Ecto neural progenitor cell (in vitro differentiated cells): Measurements from ENCODE around the gene SPATA4.
"Not testable (repeated sequence)": the region's sequence is repeated elsewhere in the genome, so short reads cannot be mapped to it uniquely, and the experiment has no call there.

Experiments used
- DNase-seq: peaks from one replicate; pipeline ENCODE4 v3.0.0-alpha.2; 2018; ENCODE audit warnings: low spot score

SPATA4 gene

DNA sequence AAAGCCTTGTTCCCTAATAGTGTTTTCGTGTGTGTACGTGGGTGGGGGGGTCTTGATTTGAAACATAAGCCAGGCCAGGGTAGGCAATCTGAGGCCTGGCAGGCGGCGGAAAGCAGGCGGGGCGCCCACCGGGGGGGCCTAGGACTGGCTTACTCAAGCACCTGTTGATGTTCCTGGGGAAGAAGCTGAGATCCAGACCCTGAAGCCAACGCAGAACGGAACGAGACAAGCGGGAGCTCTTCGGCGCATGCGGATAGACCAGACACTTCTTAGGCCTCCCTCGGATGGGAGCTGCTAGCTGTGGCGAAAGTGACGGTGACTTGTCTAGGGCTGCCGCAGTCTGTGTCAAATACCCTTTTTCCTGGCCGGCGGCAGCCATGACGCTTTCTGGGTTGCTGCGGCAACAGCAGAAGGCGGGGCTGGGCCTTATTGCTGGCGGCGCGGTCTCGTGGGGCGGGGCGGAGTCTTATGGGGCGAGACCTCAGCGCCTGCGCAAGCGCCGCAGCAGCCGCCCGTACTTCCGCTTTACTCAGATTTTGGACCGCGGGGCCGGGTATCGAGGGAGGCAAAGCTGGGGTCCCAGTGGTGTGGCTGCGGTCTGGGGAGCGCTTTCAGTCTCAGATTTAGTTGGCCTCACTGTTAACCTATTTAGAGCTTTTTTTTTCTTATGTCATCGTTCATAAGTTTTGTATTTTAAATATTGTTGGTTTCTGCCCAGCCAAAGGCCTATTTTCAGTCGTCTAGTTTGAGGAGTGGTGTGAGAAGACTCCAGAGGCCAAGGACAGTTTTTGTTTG is at the start of gene SPATA4:
Gene SPATA4 (minus strand): TSS at position 402 of the 795 bp plus-strand sequence. CDS start 23 bp downstream, at position 379.
- DNase-seq = peak; percentile 95

DNA sequence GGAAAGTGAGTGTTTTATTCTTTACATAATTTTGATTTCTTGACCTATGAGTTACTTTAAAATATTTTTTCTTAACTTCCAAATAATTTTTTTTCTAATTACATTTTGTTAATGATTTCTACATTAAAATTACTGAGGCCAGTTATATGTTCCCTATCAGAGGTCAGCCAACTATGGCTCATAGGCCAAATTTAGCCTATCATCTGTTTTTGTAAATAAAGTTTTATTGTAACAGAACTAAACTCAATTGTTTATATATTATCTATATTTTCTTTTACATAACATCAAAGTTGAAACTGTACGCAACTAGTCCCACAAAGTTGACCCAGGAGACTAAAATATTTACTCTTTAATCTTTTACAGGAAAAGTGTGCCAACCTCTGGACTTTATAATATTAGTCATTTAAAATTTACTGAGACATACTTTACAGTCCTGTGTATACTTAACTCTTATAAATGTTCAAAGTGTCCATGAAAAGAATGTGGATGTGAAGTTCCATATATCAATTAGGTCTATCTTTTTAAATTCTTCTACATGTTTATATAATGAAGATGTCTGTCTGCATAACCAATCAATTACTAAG is 47.5 kb upstream of the SPATA4 start:
- no peak for DNase-seq

DNA sequence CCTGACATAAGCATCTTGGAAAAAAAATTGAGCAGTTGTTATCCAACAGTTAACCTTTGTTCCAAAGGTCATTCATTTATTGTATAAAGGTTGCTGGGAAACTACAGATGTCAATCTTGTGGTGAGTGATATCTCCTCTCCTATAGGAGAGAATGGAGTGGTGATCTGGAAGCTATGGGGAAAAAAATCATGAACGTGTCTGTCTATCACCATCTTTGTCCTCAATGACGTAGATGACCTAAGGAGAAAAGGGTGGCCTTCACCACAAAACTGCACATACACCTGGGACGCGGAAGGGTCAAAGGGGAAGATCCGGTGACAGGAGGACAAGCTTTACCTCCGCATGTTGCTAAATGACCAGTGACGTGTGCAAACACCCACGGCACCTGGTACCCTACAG is 46.3 kb upstream of the SPATA4 start:
- DNase-seq = no peak

DNA sequence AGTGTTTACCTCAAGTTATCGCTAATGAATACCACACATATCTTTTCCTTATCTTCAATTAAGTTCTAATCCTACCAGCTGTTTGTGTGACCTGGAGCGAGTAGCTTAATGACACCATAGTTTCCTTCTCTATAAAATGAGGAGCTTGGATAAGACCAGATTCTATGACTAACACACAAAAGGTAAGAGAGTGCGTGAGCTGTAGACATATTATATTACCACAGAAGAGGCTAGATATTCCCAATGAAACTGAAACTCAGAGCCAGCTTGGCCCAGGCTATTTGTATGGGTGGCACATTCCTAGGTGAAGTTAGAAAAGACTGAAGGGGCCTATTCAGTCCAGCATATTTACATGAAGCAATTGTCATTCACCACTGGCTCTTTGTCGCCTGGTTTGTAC is 43.4 kb upstream of the SPATA4 start:
- DNase-seq = no peak

DNA sequence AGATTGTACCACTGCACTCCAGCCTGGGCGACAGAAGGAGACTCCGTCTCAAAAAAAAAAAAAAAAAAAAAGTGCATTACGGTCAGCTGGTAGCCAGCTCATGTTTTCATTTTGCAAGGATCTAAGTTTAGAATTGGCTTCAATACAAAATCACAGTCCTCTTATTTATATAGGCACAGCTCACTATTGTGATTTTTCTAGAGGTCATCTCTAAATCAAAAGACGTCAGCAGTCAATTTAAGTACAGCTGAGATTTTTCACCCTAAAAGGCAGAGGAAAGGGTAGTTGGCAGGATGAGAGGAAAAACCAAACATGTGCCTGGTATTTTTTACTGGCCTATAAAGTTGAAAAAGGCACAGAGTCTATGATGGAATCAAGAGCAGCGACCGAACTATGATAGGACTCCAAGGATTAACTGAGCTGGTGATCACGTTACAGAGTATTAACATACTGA is 42.8 kb upstream of the SPATA4 start:
- DNase-seq = no peak

DNA sequence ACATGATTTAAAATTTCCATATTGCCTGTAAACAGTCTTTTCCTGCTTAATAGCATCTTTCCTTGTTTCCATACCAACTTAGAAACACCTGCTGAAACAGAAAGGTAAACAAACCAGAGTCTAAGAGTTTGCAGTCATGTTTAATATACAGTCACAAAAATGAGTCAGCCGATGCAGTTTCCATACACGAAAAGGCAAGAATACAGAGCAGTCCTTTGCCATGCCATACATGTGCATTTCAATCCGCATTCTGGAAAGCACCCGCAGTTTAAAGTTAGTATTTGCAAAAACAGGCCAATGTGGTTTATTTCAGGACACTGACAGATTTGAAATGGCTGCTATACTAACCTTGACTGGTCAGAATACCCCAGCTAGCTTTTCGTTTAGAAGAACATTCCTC is 41.6 kb upstream of the SPATA4 start:
- DNase-seq = no peak

DNA sequence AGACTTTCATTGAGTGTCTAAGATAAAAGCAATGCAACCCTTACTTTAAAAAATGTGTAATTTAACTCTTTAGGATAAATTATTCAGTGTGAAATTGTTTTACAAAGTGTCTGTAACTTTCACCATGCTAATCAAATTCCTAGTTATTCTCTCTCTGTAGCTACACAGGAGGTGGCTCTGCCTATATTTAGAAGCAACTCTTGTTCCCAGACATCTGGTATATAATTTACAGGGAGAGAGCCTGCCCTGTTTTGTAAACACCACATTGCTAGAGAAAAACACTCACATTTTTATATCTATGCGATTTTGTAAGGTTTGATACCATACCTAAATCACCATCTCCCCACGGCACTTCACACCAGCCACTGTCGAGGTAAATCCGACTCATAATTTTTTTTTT is 35.5 kb upstream of the SPATA4 start:
- no peak for DNase-seq

DNA sequence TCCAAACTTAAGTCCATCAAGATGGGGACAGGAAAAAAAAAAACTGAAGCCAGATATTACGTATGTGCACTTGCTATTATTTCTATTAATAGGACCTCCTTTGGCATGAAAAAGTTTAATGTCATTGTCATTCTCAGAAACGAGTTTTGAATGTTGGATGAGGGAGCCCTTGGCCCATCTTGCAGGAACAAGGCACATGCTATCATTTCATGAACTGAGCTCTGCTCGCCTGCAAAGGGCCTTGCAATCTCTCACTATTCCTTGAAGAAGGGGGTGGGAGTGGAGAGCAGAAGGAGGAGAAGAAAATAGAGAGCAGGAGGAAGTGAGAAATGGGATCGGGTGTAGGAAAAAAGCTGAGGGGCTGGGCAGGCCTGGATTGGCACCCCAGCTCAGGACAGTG is 34.3 kb upstream of the SPATA4 start:
- no peak for DNase-seq

DNA sequence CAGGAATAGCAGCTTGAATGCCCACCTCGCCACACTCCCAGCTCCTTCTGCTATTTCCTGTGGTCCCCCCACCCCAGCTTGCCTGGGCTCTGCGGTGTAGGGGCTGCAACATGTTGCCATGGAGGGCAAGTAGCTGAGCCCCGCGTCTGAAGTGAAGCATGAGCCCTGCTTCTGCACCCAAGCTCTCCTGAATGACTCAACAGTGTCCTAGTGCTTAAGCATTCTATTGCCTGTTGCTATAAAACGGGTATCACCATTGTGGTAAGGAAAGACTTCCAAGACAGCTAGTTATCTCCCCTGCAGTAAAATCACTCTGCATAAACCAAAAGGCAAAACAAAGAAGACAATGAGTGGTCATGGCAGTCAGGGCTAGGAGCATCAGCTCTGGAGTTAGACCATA is 31.4 kb upstream of the SPATA4 start:
- no peak for DNase-seq

DNA sequence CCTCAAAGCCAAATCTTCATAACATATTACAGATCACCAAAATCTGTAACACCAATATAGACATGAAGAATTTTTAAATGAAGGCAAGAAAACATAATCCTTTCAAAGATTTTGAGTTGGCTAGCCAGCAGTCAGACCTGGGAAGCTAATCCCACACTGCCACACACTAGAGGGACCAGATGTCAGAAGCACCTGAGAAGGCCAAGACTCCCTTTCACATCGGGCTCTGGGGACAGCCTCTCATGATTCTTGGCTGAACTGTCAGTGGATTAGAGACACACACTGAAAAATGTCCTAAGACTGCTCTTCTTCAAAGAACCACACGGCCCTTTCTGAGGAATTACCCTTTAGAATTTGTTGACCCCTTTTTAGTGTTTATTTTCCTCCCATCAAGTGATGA is 28.2 kb upstream of the SPATA4 start:
- no peak for DNase-seq

DNA sequence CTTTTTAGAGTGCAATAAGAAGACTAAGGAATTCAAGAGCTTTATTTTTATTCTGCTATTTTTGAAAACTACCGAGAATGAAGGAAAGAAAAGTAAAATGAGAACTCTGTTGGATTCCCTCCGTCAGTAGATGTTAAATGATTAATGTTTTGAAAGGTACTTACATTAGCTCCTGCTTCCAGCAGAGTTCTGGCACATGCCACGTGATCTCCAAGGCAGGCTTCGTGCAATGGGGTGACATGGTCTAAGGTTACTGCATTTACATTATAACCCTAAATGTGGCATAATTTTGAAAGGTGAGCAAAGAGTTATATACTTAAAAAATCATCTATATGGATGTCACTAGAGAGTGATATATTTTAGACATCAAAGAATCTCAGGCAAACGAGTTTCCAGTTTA is 26.8 kb upstream of the SPATA4 start:
- DNase-seq = no peak

DNA sequence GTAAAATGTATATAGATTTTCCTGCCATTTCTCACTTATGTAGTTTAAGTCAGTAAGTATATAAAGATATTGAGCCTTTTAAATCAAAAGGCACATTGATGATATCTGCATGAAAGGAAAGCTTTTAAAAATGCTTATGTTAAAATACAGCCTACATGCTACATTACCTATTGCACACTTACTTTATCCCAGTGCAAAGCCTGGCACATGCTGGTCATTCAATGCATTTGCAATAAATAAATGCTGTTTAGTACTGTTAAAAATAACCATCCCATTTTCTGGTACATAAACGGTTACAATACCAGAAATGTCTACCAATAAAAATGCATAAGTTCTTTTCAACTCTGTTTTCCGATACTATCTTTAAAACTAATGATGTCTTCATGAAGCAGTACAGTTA is 22.1 kb upstream of the SPATA4 start:
- DNase-seq = no peak

DNA sequence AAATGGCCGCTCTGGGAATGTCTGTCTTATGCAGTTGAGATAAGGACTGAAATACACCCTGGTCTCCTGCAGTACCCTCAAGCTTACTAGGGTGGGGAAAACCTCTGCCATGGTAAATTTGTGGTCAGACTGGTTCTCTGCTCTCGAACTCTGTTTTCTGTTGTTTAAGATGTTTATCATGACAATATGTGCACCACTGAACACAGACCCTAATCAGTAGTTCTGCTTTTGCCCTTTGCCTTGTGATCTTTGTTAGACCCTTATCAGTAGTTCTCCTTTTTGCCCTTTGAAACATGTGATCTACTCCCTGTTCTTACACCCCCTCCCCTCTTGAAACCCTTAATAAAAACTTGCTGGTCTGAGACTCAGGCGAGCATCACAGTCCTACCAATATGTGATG is 17.0 kb upstream of the SPATA4 start:
- DNase-seq = not testable (repeated sequence)

DNA sequence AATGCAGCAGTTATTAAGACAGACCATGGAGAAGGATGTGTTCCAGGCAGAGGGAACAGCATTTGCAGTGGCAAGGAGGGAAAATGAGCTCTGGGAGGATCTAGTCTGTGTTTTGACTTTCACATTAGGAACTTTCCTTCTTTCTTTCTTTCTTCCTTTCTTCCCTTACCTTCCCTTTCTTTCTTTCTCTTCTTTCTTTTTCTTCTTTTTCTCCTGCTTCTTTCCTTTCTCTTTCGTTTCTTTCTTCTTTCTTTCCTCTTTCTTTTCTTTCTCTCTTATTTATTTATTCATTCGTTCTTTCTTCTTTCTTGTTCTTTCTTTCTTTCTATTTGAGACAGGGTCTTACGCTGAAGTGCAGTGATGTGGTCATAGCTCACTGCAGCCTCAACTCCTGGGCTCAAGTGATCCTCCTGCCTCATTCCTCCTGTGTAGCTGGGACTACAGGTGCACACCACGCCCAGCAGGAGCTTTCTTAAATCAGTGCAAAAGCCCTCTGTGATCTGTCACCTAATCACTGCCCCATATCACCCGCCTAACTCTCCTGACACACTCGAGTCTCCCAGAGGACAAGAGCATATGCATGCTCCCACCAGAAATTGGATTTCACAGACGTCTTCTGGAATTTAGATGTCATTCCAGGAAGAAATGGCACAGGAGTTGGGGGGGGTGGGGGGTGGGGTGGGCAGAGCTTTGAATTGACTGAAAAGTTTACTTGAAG is 15.4 kb upstream of the SPATA4 start:
- no peak for DNase-seq

DNA sequence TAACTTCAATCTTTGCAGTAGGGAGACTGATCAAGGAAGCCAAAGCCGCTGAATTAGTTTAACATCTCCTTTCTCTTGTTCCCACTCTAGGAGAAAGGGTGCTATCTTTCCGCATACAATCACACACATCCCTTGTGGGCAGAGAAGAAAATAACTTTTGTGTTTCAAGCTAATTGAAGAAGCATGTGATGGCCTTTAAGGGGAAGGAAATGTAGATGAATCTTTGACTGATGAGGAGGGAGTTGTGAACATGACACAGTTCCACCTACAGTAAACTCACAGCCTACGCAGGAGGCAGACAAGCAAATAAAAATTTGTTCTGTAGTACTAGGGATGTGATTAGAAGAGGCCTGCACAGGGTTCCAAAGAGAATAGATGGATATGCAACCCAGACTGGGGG is 14.7 kb upstream of the SPATA4 start:
- DNase-seq = no peak

DNA sequence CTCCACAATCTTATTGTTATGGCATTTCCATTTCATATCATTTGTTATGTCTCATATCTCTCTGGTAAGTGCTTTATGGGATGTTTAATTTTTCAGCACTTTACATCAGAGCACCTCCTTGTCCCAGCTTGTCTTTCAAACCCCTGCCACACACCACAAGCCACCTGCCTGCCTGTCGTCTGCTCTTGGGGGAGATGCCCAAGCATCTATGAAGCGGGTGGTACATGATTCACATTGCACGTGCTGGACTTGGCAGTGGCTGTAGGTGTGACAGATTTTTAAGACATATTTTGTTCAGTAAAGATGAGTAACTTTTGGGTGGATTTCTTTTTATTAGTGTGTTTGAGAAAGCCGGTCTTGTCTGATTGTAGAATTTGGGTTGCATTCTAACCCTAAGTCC is 14.2 kb upstream of the SPATA4 start:
- no peak for DNase-seq

DNA sequence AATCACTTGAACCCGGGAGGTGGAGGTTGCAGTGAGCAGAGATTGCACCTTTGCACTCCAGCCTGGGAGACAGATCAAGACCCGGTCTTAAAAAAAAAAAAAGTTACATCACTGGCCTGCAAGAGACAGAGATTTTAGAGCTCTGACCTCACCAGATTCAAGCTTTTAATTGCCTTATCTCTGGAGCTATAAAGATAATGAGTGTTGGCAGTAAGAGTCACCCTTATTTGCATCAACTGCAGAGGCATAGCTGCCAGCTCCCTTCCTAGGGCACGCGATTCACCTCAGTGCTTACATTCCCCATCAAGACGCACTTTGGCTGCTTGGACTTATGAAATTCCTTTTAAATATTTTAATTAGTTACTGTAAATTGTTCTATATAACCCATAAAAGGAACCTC is 12.5 kb upstream of the SPATA4 start:
- DNase-seq = no peak

DNA sequence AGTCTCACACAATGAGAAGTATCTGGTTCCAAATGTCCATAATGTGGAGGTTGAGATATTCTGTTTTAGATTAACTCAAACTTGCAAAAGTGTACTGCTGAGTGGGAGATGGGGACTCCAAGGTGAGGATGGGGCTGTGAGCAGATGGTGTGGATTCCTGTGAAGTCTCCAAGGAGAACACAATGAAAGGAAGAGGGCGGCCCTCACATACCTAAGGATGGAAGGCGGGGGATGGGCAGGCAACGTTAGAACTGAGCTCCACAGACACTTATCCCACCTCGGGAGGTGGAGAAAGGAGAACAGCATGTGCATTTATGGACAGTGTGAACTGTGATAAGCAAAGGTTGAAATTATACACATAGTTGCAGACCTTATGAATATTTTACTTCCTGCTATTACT is 9.9 kb upstream of the SPATA4 start:
- no peak for DNase-seq

DNA sequence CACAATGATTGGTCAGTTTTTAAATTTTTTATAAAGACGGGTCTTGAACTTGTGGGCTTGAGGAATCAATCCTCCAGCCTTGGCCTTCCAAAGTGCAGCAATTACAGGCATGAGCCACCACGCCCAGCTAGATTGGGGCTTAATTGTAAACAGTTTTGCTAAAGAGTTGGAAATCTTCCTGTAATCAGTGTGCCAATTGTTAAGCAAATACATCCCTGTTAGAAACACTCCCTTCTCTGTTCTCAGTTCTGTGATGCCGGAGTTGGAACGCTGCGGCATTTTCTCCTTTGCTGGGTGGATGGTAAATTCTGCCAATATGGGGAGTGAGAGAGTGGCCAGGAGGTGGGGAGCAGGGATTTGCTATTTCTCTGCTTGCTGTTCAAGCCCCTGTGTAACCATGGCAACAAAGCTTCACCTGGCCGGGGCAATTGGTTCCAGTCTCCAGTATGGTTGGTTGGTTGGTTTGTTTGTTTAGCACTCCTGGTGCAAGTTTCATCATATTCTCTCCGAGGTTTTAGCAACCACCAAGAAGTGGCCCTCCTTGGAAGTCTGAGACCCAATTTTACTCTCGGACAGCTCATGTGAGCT is 3.0 kb upstream of the SPATA4 start:
- DNase-seq = no peak

DNA sequence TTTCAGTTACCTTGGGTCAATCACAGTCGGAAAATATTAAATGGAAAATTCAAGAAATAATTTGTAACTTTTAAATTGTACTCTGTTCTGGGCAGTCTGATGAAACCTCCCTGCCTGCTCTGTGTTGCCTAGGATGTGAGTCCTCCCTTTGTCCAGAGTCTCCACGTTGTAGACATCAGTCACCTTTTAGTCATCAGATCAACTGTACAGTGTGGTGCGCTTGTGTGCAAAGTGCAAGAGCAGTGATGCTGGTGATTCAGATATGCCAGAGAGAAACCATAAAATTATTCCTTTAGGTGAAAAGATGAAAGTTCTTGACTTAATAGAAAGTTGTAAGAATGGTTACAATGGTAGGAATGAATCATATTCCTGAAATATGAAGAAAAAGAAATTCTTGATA is 1.4 kb downstream of the SPATA4 start:
- DNase-seq = no peak

DNA sequence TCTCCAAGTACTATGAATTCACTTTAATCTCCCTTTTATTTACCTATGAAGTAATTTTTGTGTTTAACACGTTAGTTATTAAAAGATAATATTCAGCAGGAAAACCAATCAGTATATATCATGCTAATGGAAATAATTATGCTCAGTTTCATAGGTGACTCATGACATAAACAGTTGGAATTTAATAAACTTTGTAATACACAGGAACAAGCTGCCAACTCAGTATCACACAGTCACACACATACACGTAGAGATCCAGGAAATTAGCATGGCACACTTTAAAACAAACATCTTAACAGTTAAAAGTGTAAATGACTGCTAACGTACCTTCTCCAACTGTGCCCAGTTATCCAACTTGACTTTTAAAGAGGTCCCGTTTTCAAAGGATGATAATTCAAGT is 2.3 kb downstream of the SPATA4 start:
- no peak for DNase-seq

DNA sequence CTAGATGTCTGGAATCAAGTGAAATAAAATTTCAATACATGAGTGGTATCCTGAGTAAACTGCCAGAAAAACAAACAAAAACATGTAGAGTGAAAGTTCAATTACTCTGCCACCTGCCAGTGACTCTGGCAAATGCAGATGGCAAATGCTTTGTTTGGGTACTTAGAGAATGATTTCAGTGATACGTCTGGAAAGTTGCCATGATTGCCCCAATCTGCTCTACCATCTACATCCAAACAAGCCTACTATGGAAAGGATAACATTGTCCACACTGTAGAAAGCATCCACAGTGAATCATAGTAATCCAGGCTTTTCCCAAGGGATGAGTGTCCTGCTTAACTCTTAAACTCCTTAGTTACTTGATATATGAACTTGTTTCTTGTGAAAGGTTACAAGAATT is 3.4 kb downstream of the SPATA4 start:
- DNase-seq = no peak
